H1 (cell line): ENCODE data around the gene BCL7B.

Experiments
- HDAC2 ChIP-seq, 2 experiments: fragments of 300-600 bp in 1 of 2; sonication (generic) in 1 of 2; IDR thresholded peaks; 2 replicates each; pipeline ENCODE4 v1.6.1; 2011 to 2012; ENCODE audit warnings: low read depth in 2 of 2, low read length in 2 of 2, mild to moderate bottlenecking in 2 of 2, moderate library complexity in 2 of 2, borderline replicate concordance in 1 of 2, inconsistent platforms in 1 of 2
- PHF8 ChIP-seq: fragments of 200-600 bp; sonication (generic); conservative IDR thresholded peaks from 2 replicates; pipeline ENCODE4 v1.7.1; 2012; ENCODE audit warnings: low read depth, mild to moderate bottlenecking, inconsistent platforms, low read length, moderate library complexity
- POLR2A ChIP-seq, 2 experiments: IDR thresholded peaks; 1 replicate in 1 of 2; 2 replicates in 1 of 2; pipeline ENCODE4 v1.6.1; 2011; ENCODE audit warnings: low read depth in 2 of 2, low read length in 2 of 2, mild to moderate bottlenecking in 2 of 2; ENCODE audit errors: control extremely low read depth in 1 of 2
- TF ChIP-seq, protein P1 (sequence below), 3 experiments: IDR thresholded peaks; 1 replicate in 2 of 3; 2 replicates in 1 of 3; pipeline versions ENCODE4 v1.5.1 to v1.6.1; 2011; ENCODE audit warnings: low read length in 3 of 3, mild to moderate bottlenecking in 3 of 3, inconsistent platforms in 2 of 3, low read depth in 1 of 3, moderate library complexity in 1 of 3; ENCODE audit not compliant: insufficient read depth in 1 of 3; ENCODE audit errors: control extremely low read depth in 1 of 3

DNA sequence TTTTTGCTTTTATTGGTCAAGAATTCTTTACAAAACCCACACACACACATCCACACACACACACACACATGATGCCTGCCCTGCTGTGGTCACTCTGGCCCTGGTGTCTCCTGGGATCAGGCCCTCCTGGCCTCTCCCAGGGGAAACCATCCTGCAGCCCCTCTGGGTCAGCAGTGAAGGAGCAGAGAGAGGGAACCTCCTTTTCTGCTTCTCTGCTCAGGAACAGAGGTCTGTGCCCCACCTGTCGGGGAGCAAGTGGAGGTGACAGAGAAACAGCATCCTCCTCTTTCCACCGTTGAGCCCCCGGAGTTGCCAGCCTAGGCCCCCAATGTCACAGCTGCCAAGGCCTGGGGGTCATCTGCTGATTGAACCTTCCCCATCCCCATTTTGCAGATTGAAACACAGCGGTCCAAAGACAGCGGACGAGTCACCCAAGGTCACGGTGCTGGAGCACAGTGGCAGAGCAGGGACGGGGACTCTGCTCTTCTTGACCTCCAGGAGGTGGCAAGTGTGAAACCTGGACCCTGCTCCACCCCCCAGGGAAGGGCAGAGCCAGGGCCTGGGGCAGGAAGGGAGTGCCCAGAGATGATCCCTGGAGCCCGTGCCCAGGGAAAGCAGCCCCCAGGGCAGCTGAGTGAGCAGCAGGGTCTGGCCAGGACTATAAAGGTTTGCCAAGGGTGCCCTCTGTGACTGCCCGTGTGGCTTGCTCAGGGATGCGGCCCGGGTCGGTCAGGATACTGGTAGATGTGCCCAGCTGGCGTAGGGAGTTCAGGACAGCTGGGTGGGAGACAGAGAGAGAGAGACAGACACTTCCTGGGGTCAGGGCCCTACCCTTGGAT is 35.9 kb upstream of the BCL7B start:
- TF ChIP-seq, protein P1, sequence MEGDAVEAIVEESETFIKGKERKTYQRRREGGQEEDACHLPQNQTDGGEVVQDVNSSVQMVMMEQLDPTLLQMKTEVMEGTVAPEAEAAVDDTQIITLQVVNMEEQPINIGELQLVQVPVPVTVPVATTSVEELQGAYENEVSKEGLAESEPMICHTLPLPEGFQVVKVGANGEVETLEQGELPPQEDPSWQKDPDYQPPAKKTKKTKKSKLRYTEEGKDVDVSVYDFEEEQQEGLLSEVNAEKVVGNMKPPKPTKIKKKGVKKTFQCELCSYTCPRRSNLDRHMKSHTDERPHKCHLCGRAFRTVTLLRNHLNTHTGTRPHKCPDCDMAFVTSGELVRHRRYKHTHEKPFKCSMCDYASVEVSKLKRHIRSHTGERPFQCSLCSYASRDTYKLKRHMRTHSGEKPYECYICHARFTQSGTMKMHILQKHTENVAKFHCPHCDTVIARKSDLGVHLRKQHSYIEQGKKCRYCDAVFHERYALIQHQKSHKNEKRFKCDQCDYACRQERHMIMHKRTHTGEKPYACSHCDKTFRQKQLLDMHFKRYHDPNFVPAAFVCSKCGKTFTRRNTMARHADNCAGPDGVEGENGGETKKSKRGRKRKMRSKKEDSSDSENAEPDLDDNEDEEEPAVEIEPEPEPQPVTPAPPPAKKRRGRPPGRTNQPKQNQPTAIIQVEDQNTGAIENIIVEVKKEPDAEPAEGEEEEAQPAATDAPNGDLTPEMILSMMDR (IDR thresholded peaks at IDR 0.05; ENCODE audit: control extremely low read depth in 1 of 3, insufficient read depth in 1 of 3, low read depth in 1 of 3, low read length in 3 of 3): no peak
- no peak for TF ChIP-seq PHF8
- TF ChIP-seq HDAC2 (IDR thresholded peaks at IDR 0.05; ENCODE audit: borderline replicate concordance in 1 of 2, low read depth in 2 of 2, low read length in 2 of 2): no peak
- TF ChIP-seq POLR2A (IDR thresholded peaks at IDR 0.05; ENCODE audit: control extremely low read depth in 1 of 2, low read depth in 2 of 2, low read length in 2 of 2): no peak
